Endodermal cell (in vitro differentiated cells): ENCODE data around the gene EIF2A. TPM values are rescaled to one million over a fixed set of nuclear protein-coding genes. Genes with fewer than 3 reads are reported as not detected.

Source experiments
- DNase-seq: peaks from one replicate; pipeline ENCODE4 v3.0.0-alpha.2; 2017
- H3K27ac ChIP-seq: 2 replicates; pipeline ENCODE4 v1.5.1; 2013; ENCODE audit warnings: mild to moderate bottlenecking, low read depth, low read length, moderate library complexity
- H3K27me3 ChIP-seq: 2 replicates; pipeline ENCODE4 v1.6.1; 2013; ENCODE audit warnings: mild to moderate bottlenecking, low read length, moderate library complexity; ENCODE audit not compliant: insufficient read depth, control insufficient read depth, poor library complexity, severe bottlenecking
- H3K36me3 ChIP-seq: 2 replicates; pipeline ENCODE4 v1.7.0; 2013; ENCODE audit warnings: mild to moderate bottlenecking, low read length, moderate library complexity; ENCODE audit not compliant: control insufficient read depth, insufficient read depth
- H3K4me1 ChIP-seq: one replicate; pipeline ENCODE4 v1.7.0; 2013; ENCODE audit warnings: low read length; ENCODE audit not compliant: control insufficient read depth, insufficient read depth
- H3K4me3 ChIP-seq: 2 replicates; pipeline ENCODE4 v1.5.1; 2013; ENCODE audit warnings: mild to moderate bottlenecking, low read length, moderate library complexity
- H3K9ac ChIP-seq: 2 replicates; pipeline ENCODE4 v1.6.1; 2013; ENCODE audit warnings: mild to moderate bottlenecking, low read length, moderate library complexity; ENCODE audit not compliant: poor library complexity, severe bottlenecking; ENCODE audit errors: extremely low read depth
- H3K9me3 ChIP-seq: 2 replicates; pipeline ENCODE4 v1.6.1; 2013; ENCODE audit warnings: mild to moderate bottlenecking, low read length, moderate library complexity; ENCODE audit not compliant: control insufficient read depth
- H3K27ac Mint-ChIP-seq: 2 replicates; pipeline ENCODE4 v1.8.0; 2020; ENCODE audit warnings: mixed read lengths
- H3K27me3 Mint-ChIP-seq: 2 replicates; pipeline ENCODE4 v1.8.0; 2021; ENCODE audit warnings: mild to moderate bottlenecking, mixed read lengths; ENCODE audit not compliant: insufficient read depth
- H3K36me3 Mint-ChIP-seq: 2 replicates; pipeline ENCODE4 v1.8.0; 2020; ENCODE audit warnings: low read depth, mixed read lengths
- H3K4me1 Mint-ChIP-seq: 2 replicates; pipeline ENCODE4 v1.8.0; 2020; ENCODE audit warnings: mixed read lengths
- H3K4me3 Mint-ChIP-seq: 2 replicates; pipeline ENCODE4 v1.8.0; 2020; ENCODE audit warnings: mild to moderate bottlenecking, moderate library complexity, mixed read lengths
- H3K9me3 Mint-ChIP-seq: 2 replicates; pipeline ENCODE4 v1.8.0; 2020; ENCODE audit warnings: mild to moderate bottlenecking, mixed read lengths
- CTCF ChIP-seq: fragments of 200-600 bp; sonication (generic); conservative IDR thresholded peaks from 2 replicates; pipeline ENCODE4 v1.5.0; 2021; ENCODE audit warnings: antibody characterized with exemption, mild to moderate bottlenecking
- WGBS, 2 experiments: methylation state at CpG; one replicate each; pipeline versions ENCODE4 v1.1.5 to v1.1.7; 2013; ENCODE audit warnings: missing lambda C conversion rate in 2 of 2, mixed read lengths in 1 of 2; ENCODE audit not compliant: insufficient coverage in 1 of 2, insufficient read length in 1 of 2; 5-methylcytosine and 5-hydroxymethylcytosine counted together
- total RNA-seq, 2 donors: library from RNA; stranded (reverse); fragmentation: NEBNext Ultra II Directional in 1 of 2; extraction: Animal tissue kit (Norgen Biotek cat#: 25700) in 1 of 2; gene quantifications; 2 replicates in 1 of 2; 3 replicates in 1 of 2; pipeline ENCODE4 v1.2.1, GENCODE V29; 2021

The EIF2A gene
- total RNA-seq, 2 donors from 2014 or later, result 63.5 to 63.7 TPM

DNA sequence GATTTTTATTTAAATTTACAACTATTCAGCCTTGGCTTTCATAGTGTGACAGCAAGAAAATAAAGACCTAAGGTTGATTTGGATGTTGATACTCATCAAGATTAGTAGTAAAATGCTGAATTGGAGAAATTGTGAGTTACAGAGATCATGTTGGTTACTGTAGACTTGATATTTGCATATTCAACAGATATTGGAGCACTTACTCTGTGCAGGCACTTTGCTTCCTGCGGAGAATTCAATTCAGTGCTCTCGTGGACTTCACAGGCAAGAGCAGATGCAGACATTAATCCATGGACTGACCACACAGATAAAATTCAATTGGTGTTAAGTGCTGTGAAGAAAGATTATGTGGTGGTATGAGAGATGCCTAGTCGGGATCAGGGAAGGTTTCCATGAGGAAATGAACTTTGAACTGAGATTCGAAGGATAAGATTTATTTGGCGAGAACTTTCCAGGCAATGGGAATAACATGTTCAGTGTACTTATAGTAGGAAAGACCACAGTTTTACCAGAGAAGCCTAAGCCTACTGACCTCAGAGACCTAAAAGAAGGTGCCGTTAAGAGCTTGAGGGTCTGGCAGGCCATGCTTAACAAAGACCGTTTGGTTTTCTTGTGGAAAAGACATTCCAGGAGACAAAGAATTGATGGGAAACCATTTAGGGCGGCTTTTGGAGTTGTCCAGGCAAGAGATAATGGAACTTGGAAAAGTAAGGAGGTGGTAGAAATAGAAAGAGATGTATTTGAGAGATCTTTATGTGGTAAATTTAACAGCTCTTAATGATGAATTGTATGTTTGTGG, 60.9 kb downstream of the EIF2A start:
- no peak for TF ChIP-seq CTCF
- peak; percentile 63 for DNase-seq
- H3K9me3 Mint-ChIP-seq, result peaks cover 4% of the 10 kb centered on the region
- H3K4me1 ChIP-seq, result peaks cover 6% of the 10 kb centered on the region
- peaks cover 27% of the 10 kb centered on the region for H3K36me3 Mint-ChIP-seq
- peak overlapping the region; percentile 62 for H3K27ac Mint-ChIP-seq
- H3K4me3 Mint-ChIP-seq, result peak overlapping the region; percentile 32
- H3K9ac ChIP-seq, result peak overlapping the region; percentile 1
- peak overlapping the region; percentile 99 for H3K4me3 ChIP-seq
- H3K27me3 Mint-ChIP-seq, result no peaks in the 10 kb centered on the region
- no peaks in the 10 kb centered on the region for H3K27me3 ChIP-seq
- 52 to 64% methylated on average over 6 to 8 of the region's 8 CpGs for WGBS, 2 experiments
- peaks cover 2% of the 10 kb centered on the region for H3K9me3 ChIP-seq
- peak overlapping the region; percentile 50 for H3K27ac ChIP-seq
- peaks cover 42% of the 10 kb centered on the region for H3K4me1 Mint-ChIP-seq
- H3K36me3 ChIP-seq, result peaks cover 25% of the 10 kb centered on the region

DNA sequence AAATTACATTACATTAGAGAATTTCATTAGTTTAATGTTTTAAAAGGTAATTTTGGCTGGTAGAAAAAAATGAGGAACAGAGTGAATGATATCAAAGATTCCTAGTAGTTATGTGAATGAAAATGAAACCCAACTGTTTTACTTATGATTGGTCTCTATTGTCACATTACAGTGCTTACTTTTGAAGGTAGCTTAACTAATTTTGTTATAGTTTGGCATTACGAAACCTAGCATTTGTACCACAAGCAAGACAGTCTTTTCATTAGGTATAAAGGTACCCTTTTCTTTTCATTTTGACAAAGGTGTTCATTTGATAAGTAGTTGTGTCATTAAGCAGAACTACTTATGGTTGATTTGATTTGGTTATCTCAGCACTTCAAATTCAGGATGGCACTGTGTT, 63.4 kb downstream of the EIF2A start:
- no peak overlapping the region for H3K27ac ChIP-seq
- 0% methylated on average over 1 of the region's 1 CpG for whole genome bisulfite sequencing, 2 experiments
- TF ChIP-seq CTCF, result no peak
- Mint-ChIP-seq H3K4me1 (peaks cover 39% of the 10 kb centered on the region), H3K9me3 (peaks cover 9% of the 10 kb centered on the region), H3K36me3 (peaks cover 45% of the 10 kb centered on the region), H3K27me3 (no peaks in the 10 kb centered on the region), H3K27ac (no peak overlapping the region), H3K4me3 (no peak overlapping the region)
- peak overlapping the region; percentile 15 for H3K4me3 ChIP-seq
- H3K4me1 ChIP-seq, result peaks cover 6% of the 10 kb centered on the region
- no peak for DNase-seq
- H3K9ac ChIP-seq, result no peak overlapping the region
- H3K27me3 ChIP-seq, result no peaks in the 10 kb centered on the region
- H3K9me3 ChIP-seq, result peaks cover 23% of the 10 kb centered on the region
- H3K36me3 ChIP-seq, result peaks cover 45% of the 10 kb centered on the region

- H3K27me3 Mint-ChIP-seq, result no peaks in the 10 kb centered on the region
- peaks cover 9% of the 10 kb centered on the region for H3K9me3 Mint-ChIP-seq
- Histone ChIP-seq H3K27ac (no peak overlapping the region), H3K9me3 (peaks cover 23% of the 10 kb centered on the region), H3K9ac (no peak overlapping the region), H3K4me1 (peaks cover 6% of the 10 kb centered on the region), H3K4me3 (peak overlapping the region; percentile 15), H3K36me3 (peaks cover 45% of the 10 kb centered on the region), H3K27me3 (no peaks in the 10 kb centered on the region)
- H3K4me1 Mint-ChIP-seq, result peaks cover 35% of the 10 kb centered on the region
- no peak for DNase-seq
- no peak overlapping the region for H3K4me3 Mint-ChIP-seq
- TF ChIP-seq CTCF, result no peak
- no CpG with 5 or more reads among the region's 1 CpG for WGBS, 2 experiments
- peaks cover 44% of the 10 kb centered on the region for H3K36me3 Mint-ChIP-seq
- H3K27ac Mint-ChIP-seq, result no peak overlapping the region
Measured at GRCh38 chr3:150610785-150611184, 64.2 kb downstream of the EIF2A start.
